Kidney (tissue), 14 donors: ENCODE data around the gene ADAMTS7. TPM values are rescaled to one million over a fixed set of nuclear protein-coding genes. Genes with fewer than 3 reads are reported as not detected.
"Not testable (repeated sequence)": the region's sequence is repeated elsewhere in the genome, so short reads cannot be mapped to it uniquely, and the experiment has no call there.

Source experiments
- DNase-seq, 5 donors: peaks; one replicate each; pipeline ENCODE4 v3.0.0-alpha.2; 2013 to 2020
- FAIRE-seq: peaks from 2 replicates; lab custom pipeline; 2012; peaks lifted over from hg19 to GRCh38; lab: Jason Lieb, UNC
- H3K27ac ChIP-seq, 2 donors: one replicate each; pipeline ENCODE4 v1.7.0; 2013; ENCODE audit warnings: low read depth in 2 of 2, low read length in 2 of 2, inconsistent platforms in 1 of 2
- H3K27me3 ChIP-seq: one replicate; pipeline ENCODE4 v1.7.1; 2013; ENCODE audit warnings: low read length, inconsistent platforms; ENCODE audit not compliant: control insufficient read depth, insufficient read depth
- H3K36me3 ChIP-seq, 3 donors: one replicate each; pipeline versions ENCODE4 v1.7.0 to v1.7.1; 2013; ENCODE audit warnings: low read length in 3 of 3, control low read depth in 1 of 3, inconsistent platforms in 1 of 3; ENCODE audit not compliant: insufficient read depth in 3 of 3, control insufficient read depth in 2 of 3
- H3K4me1 ChIP-seq, 3 donors: one replicate each; pipeline versions ENCODE4 v1.7.0 to v1.7.1; 2013; ENCODE audit warnings: low read length in 3 of 3, inconsistent platforms in 1 of 3, low read depth in 1 of 3; ENCODE audit not compliant: control insufficient read depth in 2 of 3, insufficient read depth in 2 of 3
- H3K4me3 ChIP-seq, 3 donors: one replicate each; pipeline versions ENCODE4 v1.7.0 to v1.8.1; 2013; ENCODE audit warnings: low read length in 3 of 3, control low read depth in 1 of 3, inconsistent platforms in 1 of 3
- H3K9ac ChIP-seq, 3 donors: one replicate each; pipeline versions ENCODE4 v1.7.0 to v1.7.1; 2013; ENCODE audit warnings: low read length in 3 of 3, control low read depth in 1 of 3, inconsistent platforms in 1 of 3
- H3K9me3 ChIP-seq, 3 donors: one replicate each; pipeline versions ENCODE4 v1.7.0 to v1.7.1; 2013; ENCODE audit warnings: low read length in 3 of 3, control low read depth in 1 of 3, inconsistent platforms in 1 of 3; ENCODE audit not compliant: control insufficient read depth in 2 of 3, insufficient read depth in 1 of 3
- intact Hi-C: fragments of 100-400 bp; cut with DNase I; formaldehyde crosslinking; loops from one replicate; pipeline ENCODE4 v1.11.1; 2022
- polyA plus RNA-seq: library from polyadenylated mRNA; stranded (reverse); fragments of 350-450 nt; fragmentation: Illumina TruSeq; extraction: RNeasy Lipid Tissue Mini Kit (QIAGEN cat#74804); gene quantifications from one replicate; pipeline ENCODE4 v1.2.3, GENCODE V29; 2014; ENCODE audit warnings: low read depth, low replicate concordance; ENCODE audit not compliant: insufficient read depth
- total RNA-seq: library from RNA; stranded (reverse); fragmentation: NEBNext Ultra II Directional; extraction: Animal tissue kit (Norgen Biotek cat#: 25700); gene quantifications from one replicate; pipeline ENCODE4 v1.2.1, GENCODE V29; 2021
- TF ChIP-seq, protein P1 (sequence below): IDR thresholded peaks from 3 replicates; pipeline ENCODE4 v1.5.1; 2012; ENCODE audit warnings: mild to moderate bottlenecking, moderate library complexity, borderline replicate concordance; ENCODE audit not compliant: insufficient read depth; ENCODE audit errors: extremely low read depth
- donor health status: control.
- donor health status: control.
- donor health status: control.
- donor health status: control.
- donor health status: control.
- donor health status: DM: yes; HTN: yes; CAD: no.
- donor health status: Normal renal cell carcinoma (clear cell type).

Gene ADAMTS7
- total and polyA plus RNA-seq, 2 donors from 2014 or later, result 0.82 to 3.1 TPM

DNA sequence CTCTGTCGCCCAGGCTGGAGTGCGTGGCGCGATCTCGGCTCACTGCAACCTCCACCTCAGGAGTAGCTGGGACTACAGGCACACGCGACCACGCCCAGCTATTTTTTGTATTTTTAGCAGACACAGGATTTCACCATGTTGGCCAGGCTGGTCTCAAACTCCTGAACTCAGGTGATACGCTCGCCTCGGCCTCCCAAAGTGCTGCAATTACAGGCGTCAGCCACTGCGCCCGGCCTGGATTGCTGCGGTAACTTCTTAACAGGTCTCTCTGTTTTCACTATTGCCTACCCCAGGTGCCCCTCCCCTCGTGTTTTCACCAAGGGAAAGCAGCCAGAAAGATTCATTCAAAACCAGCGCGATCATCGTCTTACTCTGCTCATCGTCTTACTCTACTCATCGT, 10.5 kb downstream of the ADAMTS7 start:
- no peaks in the 10 kb centered on the region for H3K4me1 ChIP-seq
- FAIRE-seq (no peak), DNase-seq (no peak)
- no peaks in the 10 kb centered on the region for H3K27me3 ChIP-seq
- no peaks in the 10 kb centered on the region for H3K36me3 ChIP-seq
- H3K9me3 ChIP-seq, result no peaks in the 10 kb centered on the region
- no peak overlapping the region for H3K9ac ChIP-seq
- intact Hi-C loops, result no loop called here
- no peak overlapping the region for H3K27ac ChIP-seq
- TF ChIP-seq, protein P1, sequence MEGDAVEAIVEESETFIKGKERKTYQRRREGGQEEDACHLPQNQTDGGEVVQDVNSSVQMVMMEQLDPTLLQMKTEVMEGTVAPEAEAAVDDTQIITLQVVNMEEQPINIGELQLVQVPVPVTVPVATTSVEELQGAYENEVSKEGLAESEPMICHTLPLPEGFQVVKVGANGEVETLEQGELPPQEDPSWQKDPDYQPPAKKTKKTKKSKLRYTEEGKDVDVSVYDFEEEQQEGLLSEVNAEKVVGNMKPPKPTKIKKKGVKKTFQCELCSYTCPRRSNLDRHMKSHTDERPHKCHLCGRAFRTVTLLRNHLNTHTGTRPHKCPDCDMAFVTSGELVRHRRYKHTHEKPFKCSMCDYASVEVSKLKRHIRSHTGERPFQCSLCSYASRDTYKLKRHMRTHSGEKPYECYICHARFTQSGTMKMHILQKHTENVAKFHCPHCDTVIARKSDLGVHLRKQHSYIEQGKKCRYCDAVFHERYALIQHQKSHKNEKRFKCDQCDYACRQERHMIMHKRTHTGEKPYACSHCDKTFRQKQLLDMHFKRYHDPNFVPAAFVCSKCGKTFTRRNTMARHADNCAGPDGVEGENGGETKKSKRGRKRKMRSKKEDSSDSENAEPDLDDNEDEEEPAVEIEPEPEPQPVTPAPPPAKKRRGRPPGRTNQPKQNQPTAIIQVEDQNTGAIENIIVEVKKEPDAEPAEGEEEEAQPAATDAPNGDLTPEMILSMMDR, result no peak
- H3K4me3 ChIP-seq, result no peak overlapping the region

DNA sequence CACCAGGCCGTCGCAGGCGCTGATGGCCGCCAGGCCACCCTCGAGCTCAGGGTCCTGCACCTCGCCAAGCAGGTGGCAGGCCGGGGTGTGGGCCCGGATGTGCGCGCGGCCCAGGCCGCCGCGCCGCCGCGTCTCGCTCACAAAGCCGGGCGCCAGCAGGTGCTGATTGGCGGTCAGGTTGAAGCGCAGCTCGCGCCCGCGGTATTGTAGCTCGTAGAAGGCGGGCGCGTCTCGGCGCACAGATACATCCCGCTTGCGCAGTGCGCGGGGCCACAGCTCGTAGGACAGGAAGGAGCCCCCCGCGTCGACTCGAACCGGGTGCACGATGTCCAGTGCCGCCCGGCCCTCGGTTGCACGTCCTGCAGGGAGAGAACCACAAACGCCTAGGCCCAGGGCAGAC, 11.1 kb downstream of the ADAMTS7 start:
- FAIRE-seq, result no peak
- H3K9me3 ChIP-seq, result no peaks in the 10 kb centered on the region
- intact Hi-C loops, result no loop called here

DNA sequence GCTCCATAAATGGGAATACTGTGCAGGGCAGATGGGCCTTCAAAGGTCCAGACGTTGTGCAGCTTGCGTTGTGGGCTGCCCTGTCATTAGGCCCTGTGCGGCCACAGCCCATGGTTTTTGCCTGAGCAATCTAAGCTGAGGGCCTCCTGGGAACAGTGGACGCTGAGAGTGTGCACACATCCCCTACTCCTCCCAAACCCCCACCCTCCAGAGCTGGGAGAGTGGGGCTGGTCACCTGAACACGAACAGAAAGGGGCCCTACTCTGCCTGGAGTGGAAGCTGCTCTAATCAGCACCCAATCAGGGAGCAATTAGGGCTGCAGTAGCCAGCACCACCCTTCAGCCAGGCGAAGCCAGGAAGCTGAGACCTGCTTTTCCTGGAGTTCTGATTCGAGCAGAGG, 12.2 kb downstream of the ADAMTS7 start:
- H3K9me3 ChIP-seq, H3K36me3 ChIP-seq, H3K27me3 ChIP-seq, H3K27ac ChIP-seq, H3K4me3 ChIP-seq, DNase-seq, intact Hi-C loops, FAIRE-seq, H3K9ac ChIP-seq, H3K4me1 ChIP-seq: not testable (repeated sequence)

More for the DNA sequence above, 11.1 kb downstream of the ADAMTS7 start:
- DNase-seq, result no peak
- Histone ChIP-seq H3K9ac (no peak overlapping the region), H3K4me1 (no peaks in the 10 kb centered on the region), H3K36me3 (no peaks in the 10 kb centered on the region), H3K27ac (no peak overlapping the region), H3K4me3 (no peak overlapping the region), H3K27me3 (no peaks in the 10 kb centered on the region)
- TF ChIP-seq, protein P1, result no peak

DNA sequence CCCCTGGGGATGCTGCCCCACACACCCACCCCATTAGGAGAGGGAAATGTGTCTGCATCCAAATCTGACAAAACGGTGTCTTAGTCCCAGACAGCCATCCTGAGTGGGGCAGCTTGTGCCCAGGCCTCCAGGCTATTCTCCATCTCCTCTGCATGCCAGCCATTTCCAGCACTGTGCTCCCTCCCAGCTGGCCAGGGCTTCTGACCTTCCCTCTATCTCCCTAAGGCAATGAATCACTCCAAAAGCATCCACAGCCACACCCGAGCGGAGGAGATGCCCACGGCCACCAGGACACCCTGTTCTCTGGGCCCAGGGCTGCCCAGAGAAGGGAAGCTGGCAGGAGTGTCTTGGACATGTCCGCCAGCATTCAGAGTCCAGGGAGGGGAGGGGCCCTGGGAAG, 12.9 kb downstream of the ADAMTS7 start:
- H3K9me3 ChIP-seq, H3K9ac ChIP-seq, H3K4me1 ChIP-seq, FAIRE-seq, intact Hi-C loops, H3K4me3 ChIP-seq, H3K27ac ChIP-seq, H3K27me3 ChIP-seq, DNase-seq, H3K36me3 ChIP-seq: not testable (repeated sequence)

DNA sequence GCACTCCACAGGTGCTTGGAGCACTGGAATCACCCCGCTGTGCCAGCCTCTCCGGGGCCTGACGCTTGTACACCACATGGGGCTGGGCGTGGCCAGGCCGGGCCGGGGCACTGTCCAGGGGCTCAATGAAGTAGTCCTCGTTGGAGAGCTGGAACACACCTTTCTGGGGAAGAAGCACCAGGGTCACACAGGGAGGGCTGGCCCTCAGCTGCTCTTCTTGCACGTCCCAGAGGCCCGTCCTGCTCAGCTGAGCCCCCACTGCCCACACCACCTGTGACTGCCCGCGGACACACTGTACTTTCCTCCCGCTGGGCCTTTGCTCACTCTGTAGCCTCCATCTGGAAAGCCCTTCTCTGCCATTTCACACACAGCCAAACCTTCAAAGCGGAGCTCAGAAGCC, 13.3 kb downstream of the ADAMTS7 start:
- TF ChIP-seq, protein P1, result no peak
- intact Hi-C loops, result no loop called here
- FAIRE-seq, result no peak
- no peak overlapping the region for H3K9ac ChIP-seq
- no peak overlapping the region for H3K27ac ChIP-seq
- no peaks in the 10 kb centered on the region for H3K4me1 ChIP-seq
- no peaks in the 10 kb centered on the region for H3K9me3 ChIP-seq
- H3K4me3 ChIP-seq, result no peak overlapping the region
- no peak for DNase-seq
- H3K36me3 ChIP-seq, result no peaks in the 10 kb centered on the region
- no peaks in the 10 kb centered on the region for H3K27me3 ChIP-seq
